GM23338 (cell line): ENCODE results near the gene HEXA. TPM values are rescaled to one million over a fixed set of nuclear protein-coding genes. Genes with fewer than 3 reads are reported as not detected.

Experiments
- ATAC-seq: fragments of 200-7000 bp; cut with Tn5 transposase; 3 replicates; pipeline ENCODE4 v1.9.1; 2020
- DNase-seq: peaks from one replicate; pipeline ENCODE4 v3.0.0-alpha.2; 2015; ENCODE audit warnings: low spot score
- H2AFZ ChIP-seq: fragments of 200-600 bp; sonication (generic); 2 replicates; pipeline ENCODE4 v1.8.0; 2016; ENCODE audit warnings: antibody characterized with exemption, mild to moderate bottlenecking, moderate library complexity
- H3F3A ChIP-seq: fragments of 200-600 bp; sonication (generic); replicated peaks from 2 replicates; pipeline ENCODE4 v1.8.0; 2017; ENCODE audit warnings: antibody characterized with exemption, mixed run types, low read depth
- H3K27ac ChIP-seq: fragments of 200-600 bp; sonication (generic); 2 replicates; pipeline ENCODE4 v1.6.1; 2016; ENCODE audit warnings: low read depth
- H3K27me3 ChIP-seq: fragments of 200-600 bp; sonication (generic); 2 replicates; pipeline ENCODE4 v1.8.0; 2016; ENCODE audit warnings: mild to moderate bottlenecking, mixed run types, moderate library complexity; ENCODE audit not compliant: insufficient read depth
- H3K36me3 ChIP-seq: fragments of 200-600 bp; sonication (generic); 2 replicates; pipeline ENCODE4 v1.8.0; 2016; ENCODE audit warnings: mild to moderate bottlenecking; ENCODE audit not compliant: insufficient read depth
- H3K4me1 ChIP-seq: fragments of 200-600 bp; sonication (generic); 2 replicates; pipeline ENCODE4 v1.8.0; 2016; ENCODE audit warnings: mild to moderate bottlenecking, moderate library complexity; ENCODE audit not compliant: insufficient read depth
- H3K4me2 ChIP-seq: fragments of 200-600 bp; sonication (generic); 2 replicates; pipeline ENCODE4 v1.7.1; 2017; ENCODE audit warnings: mixed run types
- H3K4me3 ChIP-seq: fragments of 200-600 bp; sonication (generic); 2 replicates; pipeline ENCODE4 v1.6.1; 2016; ENCODE audit warnings: mixed run types
- H3K79me2 ChIP-seq: fragments of 200-600 bp; sonication (generic); replicated peaks from 2 replicates; pipeline ENCODE4 v1.8.0; 2017; ENCODE audit warnings: mild to moderate bottlenecking; ENCODE audit not compliant: insufficient read depth
- H3K9me2 ChIP-seq: fragments of 200-600 bp; sonication (generic); 2 replicates; pipeline ENCODE4 v1.8.0; 2017; ENCODE audit not compliant: insufficient read depth
- H4K20me1 ChIP-seq: fragments of 200-600 bp; sonication (generic); replicated peaks from 2 replicates; pipeline ENCODE4 v1.8.0; 2017; ENCODE audit warnings: mild to moderate bottlenecking; ENCODE audit not compliant: insufficient read depth
- H3K27ac Mint-ChIP-seq: 2 replicates; pipeline ENCODE4 v1.8.0; 2020; ENCODE audit warnings: inconsistent platforms, mild to moderate bottlenecking, moderate library complexity, mixed read lengths
- H3K27me3 Mint-ChIP-seq: 3 replicates; pipeline ENCODE4 v1.8.0; 2022; ENCODE audit warnings: low read depth, mild to moderate bottlenecking, moderate library complexity, mixed read lengths, inconsistent platforms; ENCODE audit not compliant: insufficient read depth, poor library complexity
- H3K36me3 Mint-ChIP-seq: 3 replicates; pipeline ENCODE4 v1.8.0; 2021; ENCODE audit warnings: low read depth, mild to moderate bottlenecking, inconsistent platforms, moderate library complexity, mixed read lengths
- H3K4me1 Mint-ChIP-seq: 3 replicates; pipeline ENCODE4 v1.8.0; 2020; ENCODE audit warnings: mild to moderate bottlenecking, inconsistent platforms, mixed read lengths
- H3K4me3 Mint-ChIP-seq: 3 replicates; pipeline ENCODE4 v1.8.0; 2021; ENCODE audit warnings: moderate library complexity, mild to moderate bottlenecking, inconsistent platforms, mixed read lengths
- H3K9me3 Mint-ChIP-seq: 3 replicates; pipeline ENCODE4 v1.8.0; 2020; ENCODE audit warnings: moderate library complexity, mild to moderate bottlenecking, inconsistent platforms, mixed read lengths
- CREB1 ChIP-seq: fragments of 250-450 bp; sonication (Bioruptor Pico); IDR thresholded peaks from 2 replicates; pipeline ENCODE4 v1.5.0; 2020; ENCODE audit warnings: low read depth, mild to moderate bottlenecking, moderate library complexity
- EZH2 ChIP-seq: fragments of 200-600 bp; sonication (generic); IDR thresholded peaks from one replicate; pipeline ENCODE4 v1.8.0; 2017; ENCODE audit warnings: antibody characterized with exemption, mild to moderate bottlenecking, low read depth; ENCODE audit not compliant: unreplicated experiment
- EZH2phosphoT487 ChIP-seq: fragments of 200-600 bp; sonication (generic); IDR thresholded peaks from one replicate; pipeline ENCODE4 v1.8.1; 2018; ENCODE audit warnings: antibody characterized with exemption; ENCODE audit not compliant: unreplicated experiment
- JUNB ChIP-seq: IDR thresholded peaks from one replicate; pipeline ENCODE4 v1.6.1; 2016; ENCODE audit warnings: antibody characterized with exemption; ENCODE audit not compliant: unreplicated experiment
- NANOG ChIP-seq: IDR thresholded peaks from 2 replicates; pipeline ENCODE4 v1.6.1; 2016; ENCODE audit warnings: antibody characterized with exemption, borderline replicate concordance
- POLR2AphosphoS5 ChIP-seq: IDR thresholded peaks from 2 replicates; pipeline ENCODE4 v1.6.1; 2016; ENCODE audit warnings: antibody characterized with exemption, low read depth
- STAT1 ChIP-seq: IDR thresholded peaks from one replicate; pipeline ENCODE4 v1.6.1; 2016; ENCODE audit warnings: antibody characterized with exemption; ENCODE audit not compliant: unreplicated experiment
- ZNF114 ChIP-seq: fragments of 250-450 bp; sonication (Bioruptor Pico); IDR thresholded peaks from 2 replicates; pipeline ENCODE4 v1.5.0; 2020; ENCODE audit warnings: mild to moderate bottlenecking, moderate library complexity
- ZNF331 ChIP-seq: fragments of 250-450 bp; sonication (Bioruptor Pico); IDR thresholded peaks from 2 replicates; pipeline ENCODE4 v1.5.0; 2020; ENCODE audit warnings: low read depth, mild to moderate bottlenecking, moderate library complexity
- polyA plus RNA-seq: library from polyadenylated mRNA; unstranded; fragments of >200 nt; fragmentation: Nextera tagmentation; extraction: Ambion mirVana; gene quantifications from 2 replicates; pipeline ENCODE4 v1.2.1, GENCODE V29; 2016
- total RNA-seq: library from RNA; depleted of rRNA; stranded (reverse); fragments of >200 nt; shearing (Covaris generic); gene quantifications from 2 replicates; pipeline ENCODE4 v1.2.3, GENCODE V29; 2014
- TF ChIP-seq, protein P1 (sequence below): IDR thresholded peaks from 2 replicates; pipeline ENCODE4 v1.6.1; 2016; ENCODE audit warnings: antibody characterized with exemption
- TF ChIP-seq, protein P2 (sequence below), 2 experiments: fragments of 200-600 bp in 1 of 2; sonication (generic) in 1 of 2; conservative IDR thresholded peaks; 2 replicates each; pipeline versions ENCODE4 v1.5.1 to v1.6.1; 2016 to 2017; ENCODE audit warnings: antibody characterized with exemption in 2 of 2, low read depth in 2 of 2, mild to moderate bottlenecking in 2 of 2, moderate library complexity in 1 of 2
- TF ChIP-seq, protein P3 (sequence below): IDR thresholded peaks from one replicate; pipeline ENCODE4 v1.6.1; 2018; ENCODE audit warnings: antibody characterized with exemption; ENCODE audit not compliant: unreplicated experiment

HEXA gene
- total and polyA plus RNA-seq, 2 experiments from 2014 or later: 43.0 to 43.8 TPM

DNA sequence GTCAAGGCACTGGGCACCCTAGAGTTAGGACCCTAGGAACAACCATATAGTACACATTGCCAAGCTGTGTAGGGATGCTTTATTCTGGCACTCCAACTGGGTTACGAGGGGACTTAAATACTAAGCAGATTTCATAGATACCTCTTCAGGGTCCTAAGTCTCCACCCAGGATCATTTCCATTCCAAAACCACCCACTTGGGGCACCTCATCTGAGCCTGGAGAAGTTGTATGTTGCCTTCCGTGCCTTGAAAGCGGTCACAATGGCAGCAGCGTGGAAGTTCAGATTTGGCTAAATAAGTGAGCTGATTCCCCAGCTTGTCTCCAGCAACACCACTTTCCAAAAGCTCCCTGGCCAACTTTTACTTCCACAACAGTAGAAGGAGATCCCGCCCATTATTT, 26.9 kb upstream of the HEXA start:
- no peaks in the 10 kb centered on the region for H3K9me2 ChIP-seq
- no peak overlapping the region for H3K27ac ChIP-seq
- no peaks in the 10 kb centered on the region for H3K79me2 ChIP-seq
- Mint-ChIP-seq H3K4me3 (no peak overlapping the region), H3K27ac (no peak overlapping the region), H3K27me3 (peaks cover 2% of the 10 kb centered on the region), H3K4me1 (no peaks in the 10 kb centered on the region), H3K36me3 (no peaks in the 10 kb centered on the region), H3K9me3 (no peaks in the 10 kb centered on the region)
- no peaks in the 10 kb centered on the region for H3F3A ChIP-seq
- no peak; the same call in 2 of the 3 replicates for ATAC-seq
- H3K36me3 ChIP-seq: no peaks in the 10 kb centered on the region
- peak; percentile 7 for DNase-seq
- no peaks in the 10 kb centered on the region for H4K20me1 ChIP-seq
- H3K4me3 ChIP-seq: no peak overlapping the region
- peaks cover 13% of the 10 kb centered on the region for H3K27me3 ChIP-seq
- TF ChIP-seq, protein P1, sequence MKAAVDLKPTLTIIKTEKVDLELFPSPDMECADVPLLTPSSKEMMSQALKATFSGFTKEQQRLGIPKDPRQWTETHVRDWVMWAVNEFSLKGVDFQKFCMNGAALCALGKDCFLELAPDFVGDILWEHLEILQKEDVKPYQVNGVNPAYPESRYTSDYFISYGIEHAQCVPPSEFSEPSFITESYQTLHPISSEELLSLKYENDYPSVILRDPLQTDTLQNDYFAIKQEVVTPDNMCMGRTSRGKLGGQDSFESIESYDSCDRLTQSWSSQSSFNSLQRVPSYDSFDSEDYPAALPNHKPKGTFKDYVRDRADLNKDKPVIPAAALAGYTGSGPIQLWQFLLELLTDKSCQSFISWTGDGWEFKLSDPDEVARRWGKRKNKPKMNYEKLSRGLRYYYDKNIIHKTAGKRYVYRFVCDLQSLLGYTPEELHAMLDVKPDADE: no peak
- no peak for TF ChIP-seq ZNF114 (CRISPR knock-in tag)
- no peak for TF ChIP-seq NANOG
- no peak for TF ChIP-seq POLR2AphosphoS5
- no peak for TF ChIP-seq JUNB
- TF ChIP-seq, protein P2, sequence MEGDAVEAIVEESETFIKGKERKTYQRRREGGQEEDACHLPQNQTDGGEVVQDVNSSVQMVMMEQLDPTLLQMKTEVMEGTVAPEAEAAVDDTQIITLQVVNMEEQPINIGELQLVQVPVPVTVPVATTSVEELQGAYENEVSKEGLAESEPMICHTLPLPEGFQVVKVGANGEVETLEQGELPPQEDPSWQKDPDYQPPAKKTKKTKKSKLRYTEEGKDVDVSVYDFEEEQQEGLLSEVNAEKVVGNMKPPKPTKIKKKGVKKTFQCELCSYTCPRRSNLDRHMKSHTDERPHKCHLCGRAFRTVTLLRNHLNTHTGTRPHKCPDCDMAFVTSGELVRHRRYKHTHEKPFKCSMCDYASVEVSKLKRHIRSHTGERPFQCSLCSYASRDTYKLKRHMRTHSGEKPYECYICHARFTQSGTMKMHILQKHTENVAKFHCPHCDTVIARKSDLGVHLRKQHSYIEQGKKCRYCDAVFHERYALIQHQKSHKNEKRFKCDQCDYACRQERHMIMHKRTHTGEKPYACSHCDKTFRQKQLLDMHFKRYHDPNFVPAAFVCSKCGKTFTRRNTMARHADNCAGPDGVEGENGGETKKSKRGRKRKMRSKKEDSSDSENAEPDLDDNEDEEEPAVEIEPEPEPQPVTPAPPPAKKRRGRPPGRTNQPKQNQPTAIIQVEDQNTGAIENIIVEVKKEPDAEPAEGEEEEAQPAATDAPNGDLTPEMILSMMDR (conservative IDR thresholded peaks at IDR 0.05; ENCODE audit: low read depth in 2 of 2): no peak
- TF ChIP-seq, protein P3, sequence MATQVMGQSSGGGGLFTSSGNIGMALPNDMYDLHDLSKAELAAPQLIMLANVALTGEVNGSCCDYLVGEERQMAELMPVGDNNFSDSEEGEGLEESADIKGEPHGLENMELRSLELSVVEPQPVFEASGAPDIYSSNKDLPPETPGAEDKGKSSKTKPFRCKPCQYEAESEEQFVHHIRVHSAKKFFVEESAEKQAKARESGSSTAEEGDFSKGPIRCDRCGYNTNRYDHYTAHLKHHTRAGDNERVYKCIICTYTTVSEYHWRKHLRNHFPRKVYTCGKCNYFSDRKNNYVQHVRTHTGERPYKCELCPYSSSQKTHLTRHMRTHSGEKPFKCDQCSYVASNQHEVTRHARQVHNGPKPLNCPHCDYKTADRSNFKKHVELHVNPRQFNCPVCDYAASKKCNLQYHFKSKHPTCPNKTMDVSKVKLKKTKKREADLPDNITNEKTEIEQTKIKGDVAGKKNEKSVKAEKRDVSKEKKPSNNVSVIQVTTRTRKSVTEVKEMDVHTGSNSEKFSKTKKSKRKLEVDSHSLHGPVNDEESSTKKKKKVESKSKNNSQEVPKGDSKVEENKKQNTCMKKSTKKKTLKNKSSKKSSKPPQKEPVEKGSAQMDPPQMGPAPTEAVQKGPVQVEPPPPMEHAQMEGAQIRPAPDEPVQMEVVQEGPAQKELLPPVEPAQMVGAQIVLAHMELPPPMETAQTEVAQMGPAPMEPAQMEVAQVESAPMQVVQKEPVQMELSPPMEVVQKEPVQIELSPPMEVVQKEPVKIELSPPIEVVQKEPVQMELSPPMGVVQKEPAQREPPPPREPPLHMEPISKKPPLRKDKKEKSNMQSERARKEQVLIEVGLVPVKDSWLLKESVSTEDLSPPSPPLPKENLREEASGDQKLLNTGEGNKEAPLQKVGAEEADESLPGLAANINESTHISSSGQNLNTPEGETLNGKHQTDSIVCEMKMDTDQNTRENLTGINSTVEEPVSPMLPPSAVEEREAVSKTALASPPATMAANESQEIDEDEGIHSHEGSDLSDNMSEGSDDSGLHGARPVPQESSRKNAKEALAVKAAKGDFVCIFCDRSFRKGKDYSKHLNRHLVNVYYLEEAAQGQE: no peak
- H3K4me2 ChIP-seq: no peak overlapping the region
- peak overlapping the region; percentile 60; the same call in 1 of the 2 replicates for H2AFZ ChIP-seq
- no peaks in the 10 kb centered on the region for H3K4me1 ChIP-seq

DNA sequence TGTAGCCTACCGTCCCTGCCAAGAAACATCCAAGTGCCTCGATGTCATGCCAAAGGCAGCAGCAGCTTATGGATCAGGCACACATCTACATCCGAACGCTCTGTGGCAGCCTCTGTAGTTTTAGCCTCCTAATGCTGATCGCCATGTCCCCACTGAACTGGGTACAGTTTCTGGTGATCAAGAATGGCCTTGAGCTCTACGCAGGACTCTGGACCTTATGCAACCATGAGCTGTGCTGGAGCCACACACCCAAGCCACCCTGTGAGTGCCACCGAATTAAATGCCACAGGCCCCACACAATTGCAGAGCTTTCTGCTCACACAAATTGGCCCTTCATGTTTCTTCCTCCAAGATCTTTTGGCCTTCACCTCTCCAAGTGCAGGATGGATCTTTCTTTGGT, 22.8 kb upstream of the HEXA start:
- Mint-ChIP-seq H3K4me1 (no peaks in the 10 kb centered on the region), H3K9me3 (peaks cover 22% of the 10 kb centered on the region), H3K36me3 (0 out of 3 replicates have a peak, but pooled peaks cover 4% of the 10 kb centered on the region), H3K27me3 (peaks cover 2% of the 10 kb centered on the region), H3K27ac (no peak overlapping the region), H3K4me3 (no peak overlapping the region)
- H3K9me2 ChIP-seq: no peaks in the 10 kb centered on the region
- DNase-seq: no peak
- H3F3A ChIP-seq: no peaks in the 10 kb centered on the region
- TF ChIP-seq, protein P2 (conservative IDR thresholded peaks at IDR 0.05; ENCODE audit: low read depth in 2 of 2): no peak
- TF ChIP-seq CREB1 (CRISPR knock-in tag) (no peak), POLR2AphosphoS5 (no peak), STAT1 (no peak), EZH2phosphoT487 (no peak), EZH2 (no peak), ZNF331 (CRISPR knock-in tag) (no peak)
- H3K27ac ChIP-seq: no peak overlapping the region
- peaks cover 8% of the 10 kb centered on the region; the same call in 1 of the 2 replicates for H3K27me3 ChIP-seq
- no peaks in the 10 kb centered on the region for H3K79me2 ChIP-seq
- ATAC-seq: no peak
- H2AFZ ChIP-seq: no peak overlapping the region
- no peak overlapping the region for H3K4me3 ChIP-seq
- H3K4me1 ChIP-seq: no peaks in the 10 kb centered on the region
- H3K4me2 ChIP-seq: no peak overlapping the region
- H3K36me3 ChIP-seq: no peaks in the 10 kb centered on the region
- H4K20me1 ChIP-seq: no peaks in the 10 kb centered on the region
